Small intestine (tissue), 16 donors: Measurements from ENCODE around the gene RPS28. TPM values are rescaled to one million over a fixed set of nuclear protein-coding genes. Genes with fewer than 3 reads are reported as not detected.
"Not testable (repeated sequence)": the region's sequence is repeated elsewhere in the genome, so short reads cannot be mapped to it uniquely, and the experiment has no call there.

Experiments used
- DNase-seq, 2 donors: peaks; one replicate each; pipeline versions ENCODE4 v3.0.0 to v3.0.0-alpha.2; 2013
- FAIRE-seq: peaks from 2 replicates; lab custom pipeline; 2012; peaks lifted over from hg19 to GRCh38; lab: Jason Lieb, UNC
- H3K27ac ChIP-seq, 3 donors: one replicate each; pipeline ENCODE4 v1.5.1; 2013; ENCODE audit warnings: low read length in 2 of 3, mild to moderate bottlenecking in 2 of 3, control low read depth in 1 of 3, inconsistent platforms in 1 of 3, low read depth in 1 of 3, moderate library complexity in 1 of 3
- H3K27me3 ChIP-seq, 3 donors: one replicate each; pipeline ENCODE4 v1.6.1; 2013; ENCODE audit warnings: low read length in 3 of 3, inconsistent platforms in 1 of 3; ENCODE audit not compliant: control insufficient read depth in 3 of 3, insufficient read depth in 3 of 3
- H3K36me3 ChIP-seq, 3 donors: one replicate each; pipeline ENCODE4 v1.6.1; 2013; ENCODE audit warnings: low read length in 3 of 3, inconsistent platforms in 1 of 3, low read depth in 1 of 3, mild to moderate bottlenecking in 1 of 3, moderate library complexity in 1 of 3; ENCODE audit not compliant: control insufficient read depth in 3 of 3, insufficient read depth in 2 of 3
- H3K4me1 ChIP-seq, 3 donors: one replicate each; pipeline ENCODE4 v1.6.1; 2013; ENCODE audit warnings: low read length in 2 of 3, inconsistent platforms in 1 of 3, low read depth in 1 of 3, mild to moderate bottlenecking in 1 of 3, moderate library complexity in 1 of 3; ENCODE audit not compliant: control insufficient read depth in 3 of 3, insufficient read depth in 2 of 3
- H3K4me3 ChIP-seq, 3 donors: one replicate each; pipeline ENCODE4 v1.5.1; 2013; ENCODE audit warnings: low read length in 3 of 3, control low read depth in 1 of 3, inconsistent platforms in 1 of 3, low read depth in 1 of 3, mild to moderate bottlenecking in 1 of 3, moderate library complexity in 1 of 3
- H3K9me3 ChIP-seq, 2 donors: one replicate each; pipeline ENCODE4 v1.6.1; 2013; ENCODE audit warnings: low read depth in 1 of 2, low read length in 1 of 2; ENCODE audit not compliant: control insufficient read depth in 2 of 2, insufficient read depth in 1 of 2
- WGBS, 3 donors: extraction: QIAGEN DNeasy Blood & Tissue Kit; methylation state at CpG; one replicate each; pipeline ENCODE4 v1.1.7; 2013; 5-methylcytosine and 5-hydroxymethylcytosine counted together
- long read RNA-seq, 10 donors: transcript quantifications; one replicate each; lab custom pipeline, GENCODE V29; 2026
- polyA plus RNA-seq, 4 donors: library from polyadenylated mRNA; stranded (reverse) in 3 of 4; unstranded in 1 of 4; fragments of 200-250 nt in 3 of 4; fragments of 120-200 nt in 1 of 4; gene quantifications; one replicate each; pipeline versions ENCODE4 v1.2.1 to v1.2.3, GENCODE V29; 2013
- donor health status: healthy with polysubstance abuse.
- donor health status: control.
- donor health status: control.
- donor health status: Bipolar disorder and iron deficiency.
- donor health status: healthy.

The RPS28 gene
- polyA plus RNA-seq, result 1,000 to 10,000 TPM in 1 of 4 donors, 100 to 1,000 TPM in 3; 449 to 1,226 (median 874) TPM
- long read RNA-seq, donor 1, result 0 reads
- long read RNA-seq, donor 2, transcript RPS28-203 (4 exons, 1,326 nt), result major isoform, 147 of 166 reads
- long read RNA-seq, donor 2, partial matches to known transcripts, result 16 of 166 reads
- long read RNA-seq, donor 2, other reads (novel, unspliced or antisense), result 0 of 166 reads
- long read RNA-seq, donor 3, transcript RPS28-203 (4 exons, 1,326 nt), result major isoform, 251 of 324 reads
- long read RNA-seq, donor 3, partial matches to known transcripts, result 62 of 324 reads
- long read RNA-seq, donor 3, other reads (novel, unspliced or antisense), result 5 of 324 reads
- long read RNA-seq, donor 4, transcript RPS28-203 (4 exons, 1,326 nt), result major isoform, 7 of 7 reads
- long read RNA-seq, donor 4, partial matches to known transcripts, result 0 of 7 reads
- long read RNA-seq, donor 4, other reads (novel, unspliced or antisense), result 0 of 7 reads
- long read RNA-seq, donor 5, transcript RPS28-201 (3 exons, 334 nt), result minor isoform, 6 of 139 reads
- long read RNA-seq, donor 5, transcript RPS28-203 (4 exons, 1,326 nt), result major isoform, 117 of 139 reads
- long read RNA-seq, donor 5, partial matches to known transcripts, result 14 of 139 reads
- long read RNA-seq, donor 5, other reads (novel, unspliced or antisense), result 0 of 139 reads
- long read RNA-seq, donor 6, transcript RPS28-204 (2 exons, 912 nt), result minor isoform, 6 of 239 reads
- long read RNA-seq, donor 6, transcript RPS28-203 (4 exons, 1,326 nt), result major isoform, 186 of 239 reads
- long read RNA-seq, donor 6, partial matches to known transcripts, result 46 of 239 reads
- long read RNA-seq, donor 6, other reads (novel, unspliced or antisense), result 0 of 239 reads
- long read RNA-seq, donor 7, transcript RPS28-201 (3 exons, 334 nt), result minor isoform, 6 of 1,219 reads
- long read RNA-seq, donor 7, transcript RPS28-204 (2 exons, 912 nt), result minor isoform, 5 of 1,219 reads
- long read RNA-seq, donor 7, transcript RPS28-203 (4 exons, 1,326 nt), result major isoform, 232 of 1,219 reads
- long read RNA-seq, donor 7, partial matches to known transcripts, result 925 of 1,219 reads
- long read RNA-seq, donor 7, other reads (novel, unspliced or antisense), result 49 of 1,219 reads
- long read RNA-seq, donor 8, transcript RPS28-203 (4 exons, 1,326 nt), result major isoform, 20 of 22 reads
- long read RNA-seq, donor 8, partial matches to known transcripts, result 0 of 22 reads
- long read RNA-seq, donor 8, other reads (novel, unspliced or antisense), result 0 of 22 reads
- long read RNA-seq, donor 9, transcript RPS28-203 (4 exons, 1,326 nt), result major isoform, 44 of 46 reads
- long read RNA-seq, donor 9, partial matches to known transcripts, result 0 of 46 reads
- long read RNA-seq, donor 9, other reads (novel, unspliced or antisense), result 0 of 46 reads
- long read RNA-seq, donor 10, transcript RPS28-203 (4 exons, 1,326 nt), result major isoform, 179 of 231 reads
- long read RNA-seq, donor 10, partial matches to known transcripts, result 48 of 231 reads
- long read RNA-seq, donor 10, other reads (novel, unspliced or antisense), result 0 of 231 reads

DNA sequence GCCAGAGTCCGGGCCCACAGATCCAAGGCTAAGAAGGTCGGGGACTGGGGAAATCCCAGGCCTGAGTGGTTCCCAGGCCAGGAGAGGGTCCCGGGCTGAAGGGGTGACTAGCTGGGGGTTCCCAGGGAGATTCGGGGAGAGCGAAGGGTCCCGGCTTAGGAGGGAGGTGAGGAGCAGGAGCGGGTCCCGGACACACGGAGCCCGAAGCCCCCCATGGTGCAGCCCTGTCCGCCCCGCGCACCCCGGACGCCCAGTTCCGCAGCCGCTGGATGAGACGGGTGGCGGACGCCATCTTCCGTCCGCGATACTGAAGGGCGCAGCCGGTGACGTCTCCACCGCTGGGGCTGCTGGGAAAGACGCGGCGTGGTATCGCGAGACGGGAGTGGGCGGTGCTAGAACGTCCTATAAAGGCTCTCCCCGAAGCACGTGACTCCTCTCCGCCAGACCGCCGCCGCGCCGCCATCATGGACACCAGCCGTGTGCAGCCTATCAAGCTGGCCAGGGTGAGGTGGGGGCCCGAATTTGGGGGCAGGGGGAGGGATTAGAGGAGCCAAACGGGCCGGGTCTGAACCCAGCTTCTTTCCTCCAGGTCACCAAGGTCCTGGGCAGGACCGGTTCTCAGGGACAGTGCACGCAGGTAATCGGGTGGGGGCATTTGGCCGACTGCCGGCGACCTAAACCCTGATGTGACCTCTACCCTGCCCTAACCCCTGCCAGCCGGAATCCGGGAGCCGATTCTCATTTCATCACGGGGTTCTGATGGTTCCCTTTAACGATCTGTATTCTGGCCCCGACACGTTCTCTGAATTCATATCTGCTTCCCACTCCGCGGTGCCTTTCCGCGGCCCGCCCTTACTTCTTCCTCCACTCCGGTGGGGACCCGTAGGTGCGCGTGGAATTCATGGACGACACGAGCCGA lies at the start of gene RPS28, which contains the start of gene NDUFA7:
RPS28 (plus strand) TSS at position 430 of the 919 bp plus-strand sequence; CDS start at position 465, 35 bp downstream.
NDUFA7 (minus strand) TSS at position 309 of the 919 bp plus-strand sequence; CDS start at position 292, 17 bp downstream.
- peak within 1 kb of the TSS; percentile 87 to 96 (median 89) for H3K27ac ChIP-seq
- 0% methylated on average over 64 to 72 of the region's 72 CpGs for WGBS, 3 donors

GRCh38 chr19:8276508-8276907 lies 44.8 kb upstream of the RPS28 start:
- not testable (repeated sequence) for H3K4me1 ChIP-seq, H3K27ac ChIP-seq, H3K27me3 ChIP-seq, DNase-seq, H3K9me3 ChIP-seq, H3K36me3 ChIP-seq, FAIRE-seq, H3K4me3 ChIP-seq
- no CpG with 5 or more reads among the region's 9 CpGs for WGBS, 3 donors

More for the DNA sequence above, at the start of gene RPS28, which contains the start of gene NDUFA7:
- Histone ChIP-seq H3K4me3 (peak within 1 kb of the TSS; percentile 86 to 100 (median 95)), H3K27me3 (no peaks in the 10 kb centered on the region), H3K4me1 (peaks cover 5 to 18% (median 10%) of the 10 kb centered on the region in 3 donors), H3K36me3 (peaks cover 0 to 43% (median 2%) of the 10 kb centered on the region in 3 donors), H3K9me3 (no peaks in the 10 kb centered on the region)
- FAIRE-seq (no peak), DNase-seq (peak; percentile 93 to 98)

GRCh38 chr19:8291337-8291736 lies 30.0 kb upstream of the RPS28 start:
- H3K27ac ChIP-seq, H3K27me3 ChIP-seq, DNase-seq, H3K36me3 ChIP-seq, FAIRE-seq, H3K4me1 ChIP-seq, H3K4me3 ChIP-seq, H3K9me3 ChIP-seq: not testable (repeated sequence)
- WGBS, 3 donors, result no CpG with 5 or more reads among the region's 9 CpGs

- Histone ChIP-seq H3K27ac (no peak overlapping the region), H3K27me3 (no peaks in the 10 kb centered on the region), H3K4me1 (peaks cover 0 to 10% (median 3%) of the 10 kb centered on the region in 3 donors), H3K4me3 (no peak overlapping the region), H3K9me3 (no peaks in the 10 kb centered on the region), H3K36me3 (peaks cover 0 to 39% (median 0%) of the 10 kb centered on the region in 3 donors)
- WGBS, 3 donors, result 59 to 75% (median 61%) methylated on average over 11 of the region's 11 CpGs
- no peak for DNase-seq
- no peak for FAIRE-seq
Observed at GRCh38 chr19:8302357-8302691, 19.0 kb upstream of the RPS28 start.

GRCh38 chr19:8302734-8303133 lies 18.6 kb upstream of the RPS28 start:
- WGBS, 3 donors, result 65 to 85% (median 81%) methylated on average over 7 of the region's 7 CpGs
- Histone ChIP-seq H3K36me3 (peaks cover 0 to 39% (median 0%) of the 10 kb centered on the region in 3 donors), H3K27ac (no peak overlapping the region), H3K9me3 (no peaks in the 10 kb centered on the region), H3K27me3 (no peaks in the 10 kb centered on the region), H3K4me3 (no peak overlapping the region), H3K4me1 (peaks cover 0 to 14% (median 3%) of the 10 kb centered on the region in 3 donors)
- FAIRE-seq (no peak), DNase-seq (no peak)

- DNase-seq, result no peak
- H3K9me3 ChIP-seq, result no peaks in the 10 kb centered on the region
- no peak overlapping the region for H3K4me3 ChIP-seq
- no peaks in the 10 kb centered on the region for H3K27me3 ChIP-seq
- H3K36me3 ChIP-seq, result peaks cover 0 to 51% (median 0%) of the 10 kb centered on the region in 3 donors
- peaks cover 3 to 20% (median 4%) of the 10 kb centered on the region in 3 donors for H3K4me1 ChIP-seq
- H3K27ac ChIP-seq, result no peak overlapping the region
- FAIRE-seq, result no peak
- WGBS, 3 donors, result 82 to 89% (median 85%) methylated on average over 33 of the region's 33 CpGs
Observed at GRCh38 chr19:8304841-8305621, 16.3 kb upstream of the RPS28 start.
